H9 (cell line): ENCODE measurements around the gene TMED10. TPM values are rescaled to one million over a fixed set of nuclear protein-coding genes. Genes with fewer than 3 reads are reported as not detected.

Source experiments
- DNase-seq: peaks from one replicate; pipeline ENCODE4 v3.0.0-alpha.2; 2017
- H2AFZ ChIP-seq: one replicate; pipeline ENCODE4 v1.6.1; 2013; ENCODE audit warnings: mild to moderate bottlenecking, low read length, control low read depth, moderate library complexity
- H2AK5ac ChIP-seq: 2 replicates; pipeline ENCODE4 v1.6.1; 2013; ENCODE audit warnings: low read length, control low read depth, mixed read lengths; ENCODE audit not compliant: insufficient read length
- H2BK120ac ChIP-seq: one replicate; pipeline ENCODE4 v1.6.1; 2013; ENCODE audit warnings: low read depth, mild to moderate bottlenecking, low read length, control low read depth, inconsistent platforms; ENCODE audit not compliant: poor library complexity, severe bottlenecking
- H2BK12ac ChIP-seq: 2 replicates; pipeline ENCODE4 v1.6.1; 2013; ENCODE audit warnings: low read length, control low read depth, mixed read lengths, low read depth; ENCODE audit not compliant: insufficient read length
- H2BK15ac ChIP-seq: 2 replicates; pipeline ENCODE4 v1.6.1; 2013; ENCODE audit warnings: low read depth, low read length, control low read depth
- H2BK20ac ChIP-seq: one replicate; pipeline ENCODE4 v1.6.1; 2013; ENCODE audit warnings: low read depth, mild to moderate bottlenecking, low read length, control low read depth, inconsistent platforms; ENCODE audit not compliant: poor library complexity, severe bottlenecking
- H2BK5ac ChIP-seq: 2 replicates; pipeline ENCODE4 v1.6.1; 2013; ENCODE audit warnings: low read length, control low read depth, mixed read lengths; ENCODE audit not compliant: insufficient read length
- H3K14ac ChIP-seq: 2 replicates; pipeline ENCODE4 v1.6.1; 2013; ENCODE audit warnings: low read length, control low read depth; ENCODE audit not compliant: insufficient read depth
- H3K18ac ChIP-seq: 2 replicates; pipeline ENCODE4 v1.6.1; 2013; ENCODE audit warnings: low read depth, mild to moderate bottlenecking, mixed read lengths, low read length, control low read depth; ENCODE audit not compliant: insufficient read length
- H3K23ac ChIP-seq: 2 replicates; pipeline ENCODE4 v1.6.1; 2013; ENCODE audit warnings: low read length, control low read depth, mixed read lengths, low read depth; ENCODE audit not compliant: insufficient read length
- H3K23me2 ChIP-seq: 2 replicates; pipeline ENCODE4 v1.6.1; 2013; ENCODE audit warnings: low read depth, mild to moderate bottlenecking, mixed read lengths, low read length, control low read depth; ENCODE audit not compliant: insufficient read length, poor library complexity, severe bottlenecking
- H3K27ac ChIP-seq: 2 replicates; pipeline ENCODE4 v1.5.1; 2013; ENCODE audit warnings: low read length, control low read depth, mixed read lengths, low read depth; ENCODE audit not compliant: insufficient read length
- H3K27me3 ChIP-seq: 2 replicates; pipeline ENCODE4 v1.6.1; 2013; ENCODE audit warnings: low read length, control low read depth, inconsistent platforms; ENCODE audit not compliant: insufficient read depth
- H3K4ac ChIP-seq: 2 replicates; pipeline ENCODE4 v1.6.1; 2013; ENCODE audit warnings: low read depth, mild to moderate bottlenecking, control low read depth, inconsistent platforms, low read length, moderate library complexity
- H3K4me1 ChIP-seq: 2 replicates; pipeline ENCODE4 v1.6.1; 2013; ENCODE audit warnings: low read length, control low read depth, inconsistent platforms; ENCODE audit not compliant: insufficient read depth
- H3K4me2 ChIP-seq: 2 replicates; pipeline ENCODE4 v1.6.1; 2013; ENCODE audit warnings: low read length, control low read depth, mixed read lengths; ENCODE audit not compliant: insufficient read length, insufficient read depth
- H3K56ac ChIP-seq: 2 replicates; pipeline ENCODE4 v1.6.1; 2013; ENCODE audit warnings: low read depth, mild to moderate bottlenecking, mixed read lengths, low read length, control low read depth; ENCODE audit not compliant: insufficient read length
- H3K79me1 ChIP-seq: 2 replicates; pipeline ENCODE4 v1.6.1; 2013; ENCODE audit warnings: low read depth, mild to moderate bottlenecking, moderate library complexity, low read length, control low read depth, inconsistent platforms; ENCODE audit not compliant: insufficient read depth, poor library complexity, severe bottlenecking
- H3K79me2 ChIP-seq: 2 replicates; pipeline ENCODE4 v1.6.1; 2013; ENCODE audit warnings: low read length, control low read depth, inconsistent platforms; ENCODE audit not compliant: insufficient read depth
- H3K9ac ChIP-seq: 2 replicates; pipeline ENCODE4 v1.6.1; 2013; ENCODE audit warnings: low read length, control low read depth, mixed read lengths; ENCODE audit not compliant: insufficient read length; ENCODE audit errors: extremely low read depth
- H3K9me3 ChIP-seq: one replicate; pipeline ENCODE4 v1.6.1; 2013; ENCODE audit warnings: low read depth, low read length, inconsistent platforms; ENCODE audit not compliant: control insufficient read depth
- H3T11ph ChIP-seq: one replicate; pipeline ENCODE4 v1.6.1; 2013; ENCODE audit warnings: mild to moderate bottlenecking, low read length, control low read depth, inconsistent platforms
- H4K20me1 ChIP-seq: one replicate; pipeline ENCODE4 v1.6.1; 2013; ENCODE audit not compliant: control insufficient read depth, insufficient read length, insufficient read depth
- H4K5ac ChIP-seq: 2 replicates; pipeline ENCODE4 v1.6.1; 2013; ENCODE audit warnings: low read depth, mild to moderate bottlenecking, mixed read lengths, low read length, control low read depth; ENCODE audit not compliant: insufficient read length
- H4K8ac ChIP-seq: replicated peaks from 2 replicates; pipeline ENCODE4 v1.6.1; 2013; ENCODE audit warnings: low read length, control low read depth, mixed read lengths, low read depth; ENCODE audit not compliant: insufficient read length
- H4K91ac ChIP-seq: 2 replicates; pipeline ENCODE4 v1.6.1; 2013; ENCODE audit warnings: low read depth, mild to moderate bottlenecking, moderate library complexity, mixed read lengths, low read length, control low read depth; ENCODE audit not compliant: insufficient read length
- H3K27ac Mint-ChIP-seq, 3 experiments: 2 replicates in 2 of 3; 3 replicates in 1 of 3; pipeline ENCODE4 v1.8.0; 2020 to 2021; ENCODE audit warnings: mixed read lengths in 3 of 3, mild to moderate bottlenecking in 1 of 3, moderate library complexity in 1 of 3
- H3K27me3 Mint-ChIP-seq: 2 replicates; pipeline ENCODE4 v1.8.0; 2021; ENCODE audit warnings: low read depth, mild to moderate bottlenecking, moderate library complexity, mixed read lengths
- H3K36me3 Mint-ChIP-seq, 3 experiments: 2 replicates in 2 of 3; 3 replicates in 1 of 3; pipeline ENCODE4 v1.8.0; 2020 to 2021; ENCODE audit warnings: low read depth in 3 of 3, mixed read lengths in 3 of 3; ENCODE audit not compliant: insufficient read depth in 1 of 3
- H3K4me1 Mint-ChIP-seq, 2 experiments: 2 replicates each; pipeline ENCODE4 v1.8.0; 2020; ENCODE audit warnings: mixed read lengths in 2 of 2
- H3K4me3 Mint-ChIP-seq, 2 experiments: 2 replicates in 1 of 2; 3 replicates in 1 of 2; pipeline ENCODE4 v1.8.0; 2020 to 2021; ENCODE audit warnings: mild to moderate bottlenecking in 2 of 2, mixed read lengths in 2 of 2, moderate library complexity in 1 of 2
- H3K9me3 Mint-ChIP-seq, 2 experiments: 2 replicates in 1 of 2; 3 replicates in 1 of 2; pipeline ENCODE4 v1.8.0; 2020; ENCODE audit warnings: mild to moderate bottlenecking in 2 of 2, mixed read lengths in 2 of 2, moderate library complexity in 1 of 2
- CTCF ChIP-seq: fragments of 200-600 bp; sonication (generic); conservative IDR thresholded peaks from 3 replicates; pipeline ENCODE4 v1.8.0; 2021; ENCODE audit warnings: antibody characterized with exemption, mild to moderate bottlenecking
- WGBS: extraction: QIAGEN DNeasy Blood & Tissue Kit; methylation state at CpG from one replicate; pipeline ENCODE4 v1.1.7; 2013; ENCODE audit warnings: missing lambda C conversion rate, low lambda C conversion rate, mixed read lengths; ENCODE audit not compliant: insufficient read length; ENCODE audit errors: extremely low coverage; 5-methylcytosine and 5-hydroxymethylcytosine counted together
- total RNA-seq: library from RNA; stranded (reverse); gene quantifications from 2 replicates; pipeline ENCODE4 v1.2.1, GENCODE V29; 2021

Gene TMED10
- total RNA-seq, 1 experiment from 2014 or later: 176 TPM

DNA sequence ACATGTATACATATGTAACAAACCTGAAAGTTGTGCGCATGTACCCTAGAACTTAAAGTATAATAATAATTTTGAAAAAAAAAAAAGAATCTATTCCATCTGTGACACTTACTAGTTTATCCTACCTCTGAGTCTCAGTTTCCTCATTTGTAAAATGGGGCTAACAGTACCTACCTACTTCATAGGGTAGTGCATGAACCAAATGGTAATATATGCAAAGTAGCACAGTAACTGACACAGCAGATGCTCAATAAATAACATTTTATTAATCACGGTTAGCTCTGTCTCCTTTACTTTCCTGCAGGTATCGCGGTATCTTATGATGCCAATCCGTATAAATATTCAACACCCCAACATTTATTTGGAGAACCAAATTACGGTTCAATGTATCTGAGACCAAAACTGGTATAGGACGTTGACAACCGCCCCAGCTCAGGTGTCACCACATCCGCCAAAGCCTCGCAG lies 703 bp downstream of the TMED10 start:
- Histone ChIP-seq H2BK120ac (no peak overlapping the region), H3K79me2 (peaks cover 30% of the 10 kb centered on the region; the same call in 1 of the 2 replicates), H4K20me1 (no peaks in the 10 kb centered on the region), H3K27ac (no peak overlapping the region), H3K27me3 (no peaks in the 10 kb centered on the region), H3K18ac (no peak overlapping the region), H4K8ac (no peak overlapping the region), H3K79me1 (peaks cover 4% of the 10 kb centered on the region), H2BK12ac (no peak overlapping the region), H3K9ac (peak overlapping the region; percentile 91), H4K5ac (no peak overlapping the region), H3K4me2 (peak overlapping the region; percentile 95), H2BK15ac (no peak overlapping the region), H3K56ac (no peak overlapping the region), H2AFZ (no peak overlapping the region), H3T11ph (no peak overlapping the region), H3K9me3 (no peaks in the 10 kb centered on the region), H2AK5ac (no peak overlapping the region), H2BK5ac (no peak overlapping the region), H3K23ac (no peak overlapping the region), H4K91ac (no peak overlapping the region), H3K23me2 (no peaks in the 10 kb centered on the region), H3K4me1 (no peaks in the 10 kb centered on the region), H3K4ac (no peak overlapping the region), H3K14ac (no peak overlapping the region), H2BK20ac (no peak overlapping the region)
- Mint-ChIP-seq H3K27me3 (no peaks in the 10 kb centered on the region), H3K27ac (peak overlapping the region; percentile 98 to 99 (median 99); a peak in 3 of 7 replicates), H3K9me3 (no peaks in the 10 kb centered on the region), H3K36me3 (peaks cover 0 to 4% (median 0%) of the 10 kb centered on the region in 3 experiments; a peak in 1 of 7 replicates), H3K4me1 (peaks cover 9 to 22% of the 10 kb centered on the region in 2 experiments), H3K4me3 (peak overlapping the region; percentile 96 to 98)
- DNase-seq: no peak
- no peak for TF ChIP-seq CTCF
- whole genome bisulfite sequencing: no CpG with 5 or more reads among the region's 10 CpGs
